A673 (cell line): ENCODE measurements around the gene HIPK3. TPM values are rescaled to one million over a fixed set of nuclear protein-coding genes. Genes with fewer than 3 reads are reported as not detected.

Experiments used
- BruUV-seq: library from RNA; stranded (reverse); fragments of 400-500 nt; replicated peaks from 2 replicates; lab custom pipeline; 2021; lab: Mats Ljungman, UMichigan
- CTCF ChIA-PET: fragments of 300-600 bp; sonication (Branson Sonifier 250); formaldehyde crosslinking; loops from one replicate; lab custom pipeline; 2022; ENCODE audit warnings: antibody characterized with exemption; lab: Charles Lee
- POLR2A ChIA-PET: fragments of 300-600 bp; sonication (Branson Sonifier 250); formaldehyde crosslinking; loops from one replicate; lab custom pipeline; 2022; ENCODE audit warnings: antibody characterized with exemption; ENCODE audit not compliant: low non-redundant PET; lab: Charles Lee
- DNase-seq: peaks from one replicate; pipeline ENCODE4 v3.0.0-alpha.2; 2015; ENCODE audit warnings: low spot score
- H3K27ac ChIP-seq: fragments of 200-600 bp; sonication (generic); 2 replicates; pipeline ENCODE4 v1.5.1; 2016; ENCODE audit warnings: mixed run types, low read depth, mild to moderate bottlenecking, mixed read lengths, antibody characterized with exemption, low read length; ENCODE audit not compliant: poor library complexity, severe bottlenecking
- H3K27me3 ChIP-seq: fragments of 200-600 bp; sonication (generic); replicated peaks from 2 replicates; pipeline ENCODE4 v1.6.1; 2017; ENCODE audit warnings: mixed run types, low read depth, mild to moderate bottlenecking, mixed read lengths, antibody characterized with exemption, low read length; ENCODE audit not compliant: insufficient read depth, poor library complexity
- H3K36me3 ChIP-seq: fragments of 200-600 bp; sonication (generic); 2 replicates; pipeline ENCODE4 v1.6.1; 2016; ENCODE audit warnings: mixed run types, mild to moderate bottlenecking, mixed read lengths, antibody characterized with exemption, low read length; ENCODE audit not compliant: insufficient read depth, poor library complexity, severe bottlenecking
- H3K4me1 ChIP-seq: fragments of 200-600 bp; sonication (generic); 2 replicates; pipeline ENCODE4 v1.6.1; 2017; ENCODE audit warnings: mixed run types, mild to moderate bottlenecking, mixed read lengths, antibody characterized with exemption, low read length; ENCODE audit not compliant: insufficient read depth, poor library complexity, severe bottlenecking
- H3K4me3 ChIP-seq: fragments of 200-600 bp; sonication (generic); 2 replicates; pipeline ENCODE4 v1.5.1; 2016; ENCODE audit warnings: low read depth, mixed run types, mild to moderate bottlenecking, mixed read lengths, low read length; ENCODE audit not compliant: poor library complexity, severe bottlenecking
- H3K9me3 ChIP-seq: fragments of 200-600 bp; sonication (generic); 2 replicates; pipeline ENCODE4 v1.6.1; 2016; ENCODE audit warnings: mixed run types, low read depth, mild to moderate bottlenecking, mixed read lengths, antibody characterized with exemption, low read length; ENCODE audit not compliant: poor library complexity, severe bottlenecking
- CTCF ChIP-seq: fragments of 300-800, 200-600 bp; sonication (generic); conservative IDR thresholded peaks from 2 replicates; pipeline ENCODE4 v1.5.1; 2017; ENCODE audit warnings: low read depth, mild to moderate bottlenecking, antibody characterized with exemption, low read length, moderate library complexity, mixed read lengths
- EZH2 ChIP-seq: fragments of 200-600 bp; sonication (generic); IDR thresholded peaks from 2 replicates; pipeline ENCODE4 v1.6.1; 2017; ENCODE audit warnings: borderline replicate concordance, low read depth, mild to moderate bottlenecking, mixed read lengths, antibody characterized with exemption, low read length; ENCODE audit not compliant: poor library complexity, severe bottlenecking
- intact Hi-C: fragments of 100-400 bp; cut with micrococcal nuclease; formaldehyde crosslinking; loops from one replicate; pipeline ENCODE4 v1.10.0; 2022; ENCODE audit not compliant: unreplicated experiment
- total RNA-seq: library from RNA; stranded (reverse); gene quantifications from 2 replicates; pipeline ENCODE4 v1.2.3, GENCODE V29; 2021

Gene HIPK3
- total RNA-seq, 1 experiment from 2014 or later, result 86.7 TPM

GRCh38 chr11:33262011-33262645 is 4.9 kb downstream of the HIPK3 start:
- TF ChIP-seq EZH2 (no peak), CTCF (no peak)
- BruUV-seq, result no TSS peak
- Histone ChIP-seq H3K9me3 (no peaks in the 10 kb centered on the region), H3K27ac (no peak overlapping the region), H3K4me1 (peaks cover 42% of the 10 kb centered on the region), H3K36me3 (no peaks in the 10 kb centered on the region), H3K4me3 (no peak overlapping the region), H3K27me3 (no peaks in the 10 kb centered on the region)
- POLR2A ChIA-PET, result interaction anchor here (0.7 kb wide), 1 partner anchor 511 kb away, joined by 4 read pairs; no protein-coding TSS in a partner anchor
- CTCF ChIA-PET, result no interaction called here
- DNase-seq, result no peak
- intact Hi-C loops, result no loop called here

GRCh38 chr11:33263549-33263948 is 6.4 kb downstream of the HIPK3 start:
- intact Hi-C loops, result no loop called here
- CTCF ChIA-PET, result no interaction called here

GRCh38 chr11:33264926-33265325 is 7.7 kb downstream of the HIPK3 start:
- H3K36me3 ChIP-seq, result no peaks in the 10 kb centered on the region
- H3K4me3 ChIP-seq, result no peak overlapping the region
- H3K27ac ChIP-seq, result no peak overlapping the region
- H3K27me3 ChIP-seq, result no peaks in the 10 kb centered on the region
- CTCF ChIA-PET, result no interaction called here
- intact Hi-C loops, result no loop called here
- no peak for DNase-seq
- POLR2A ChIA-PET, result no interaction called here
- BruUV-seq, result no TSS peak
- TF ChIP-seq CTCF, result no peak
- no peak for TF ChIP-seq EZH2
- H3K4me1 ChIP-seq, result peaks cover 33% of the 10 kb centered on the region
- H3K9me3 ChIP-seq, result no peaks in the 10 kb centered on the region

More at GRCh38 chr11:33263549-33263948, 6.4 kb downstream of the HIPK3 start:
- H3K27me3 ChIP-seq, result no peaks in the 10 kb centered on the region
- no peak overlapping the region for H3K27ac ChIP-seq
- DNase-seq, result no peak
- no peaks in the 10 kb centered on the region for H3K9me3 ChIP-seq
- BruUV-seq, result no TSS peak
- H3K4me3 ChIP-seq, result no peak overlapping the region
- TF ChIP-seq CTCF (no peak), EZH2 (no peak)
- peaks cover 42% of the 10 kb centered on the region for H3K4me1 ChIP-seq
- H3K36me3 ChIP-seq, result no peaks in the 10 kb centered on the region
- POLR2A ChIA-PET, result interaction anchor here (0.6 kb wide), 1 partner anchor 34 kb away, joined by 3 read pairs; no protein-coding TSS in a partner anchor
